ENCODE results near the gene DGKB. TPM values are rescaled to one million over a fixed set of nuclear protein-coding genes. Genes with fewer than 3 reads are reported as not detected.

DGKB gene
- polyA plus RNA-seq, 1 of the 3 experiments (the other 2 are of a cell fraction): 2.1 TPM

- DNase-seq: no peak
- POLR2A ChIA-PET: no interaction called here
- Histone ChIP-seq H4K20me1 (ENCODE audit: insufficient read depth) (no peaks in the 10 kb centered on the region), H3K27me3 (ENCODE audit: insufficient read depth) (no peaks in the 10 kb centered on the region), H3K36me3 (replicated peaks in 1 of 2; ENCODE audit: control insufficient read depth in 1 of 2, insufficient read depth in 2 of 2, low read length in 1 of 2) (no peaks in the 10 kb centered on the region), H3F3A (replicated peaks; ENCODE audit: insufficient read depth) (no peaks in the 10 kb centered on the region), H2AFZ (ENCODE audit: low read depth) (no peak overlapping the region), H3K9ac (no peak overlapping the region), H3K79me2 (ENCODE audit: insufficient read depth) (no peaks in the 10 kb centered on the region), H3K9me2 (no peaks in the 10 kb centered on the region; the same call in 1 of the 2 replicates), H3K4me3 (ENCODE audit: low read depth in 2 of 2, low read length in 1 of 2) (no peak overlapping the region), H3K27ac (ENCODE audit: low read depth in 2 of 2, low read length in 1 of 2) (no peak overlapping the region), H3K4me1 (ENCODE audit: control insufficient read depth in 1 of 2, insufficient read depth in 2 of 2, low read depth in 1 of 2, low read length in 1 of 2) (no peaks in the 10 kb centered on the region), H3K4me2 (no peak overlapping the region), H3K9me3 (no peaks in the 10 kb centered on the region)
- TF ChIP-seq GABPA (IDR thresholded peaks at IDR 0.05; ENCODE audit: low read depth): no peak
- TF ChIP-seq, protein P1, sequence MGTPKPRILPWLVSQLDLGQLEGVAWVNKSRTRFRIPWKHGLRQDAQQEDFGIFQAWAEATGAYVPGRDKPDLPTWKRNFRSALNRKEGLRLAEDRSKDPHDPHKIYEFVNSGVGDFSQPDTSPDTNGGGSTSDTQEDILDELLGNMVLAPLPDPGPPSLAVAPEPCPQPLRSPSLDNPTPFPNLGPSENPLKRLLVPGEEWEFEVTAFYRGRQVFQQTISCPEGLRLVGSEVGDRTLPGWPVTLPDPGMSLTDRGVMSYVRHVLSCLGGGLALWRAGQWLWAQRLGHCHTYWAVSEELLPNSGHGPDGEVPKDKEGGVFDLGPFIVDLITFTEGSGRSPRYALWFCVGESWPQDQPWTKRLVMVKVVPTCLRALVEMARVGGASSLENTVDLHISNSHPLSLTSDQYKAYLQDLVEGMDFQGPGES (IDR thresholded peaks at IDR 0.05; ENCODE audit: low read depth, low read length): no peak
- TF ChIP-seq RAD21 (IDR thresholded peaks at IDR 0.05; ENCODE audit: low read length): no peak
- 66% methylated on average over 2 of the region's 2 CpGs for WGBS (ENCODE audit: low lambda C conversion rate)
- CTCF ChIA-PET: interaction anchor here (0.7 to 1.2 kb wide), 2 partner anchors 11 kb away, joined by 3 read pairs; no protein-coding TSS in a partner anchor
Observed at GRCh38 chr7:14394786-14395185, 507.8 kb downstream of the DGKB start.

DNA sequence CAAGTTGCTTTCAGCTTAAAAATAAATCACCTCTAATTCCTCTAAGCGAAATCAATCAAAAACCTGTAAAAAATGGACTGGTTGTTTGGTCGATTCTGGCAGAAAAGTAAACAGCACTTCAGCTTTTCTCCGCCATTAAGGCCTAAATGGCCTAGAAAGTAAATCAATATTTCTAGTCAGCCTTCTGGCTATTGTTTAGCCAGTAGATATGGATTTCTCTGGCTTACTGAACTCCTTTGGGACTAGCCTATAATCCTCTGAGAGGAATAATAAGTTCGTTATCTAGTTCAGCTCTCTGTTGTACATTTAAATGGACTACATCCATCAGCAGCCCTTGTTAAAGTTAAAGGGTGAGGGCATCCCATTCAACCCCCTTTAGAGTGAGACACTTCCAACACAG is 513.0 kb downstream of the DGKB start:
- no peak overlapping the region for H3K4me2 ChIP-seq
- TF ChIP-seq SMC3 (IDR thresholded peaks at IDR 0.05; ENCODE audit: low read depth, low read length) (no peak), TAF1 (IDR thresholded peaks at IDR 0.05; ENCODE audit: borderline replicate concordance, low read depth, low read length) (no peak), RFX5 (IDR thresholded peaks at IDR 0.05; ENCODE audit: low read length) (no peak), REST (IDR thresholded peaks at IDR 0.05; ENCODE audit: low read depth, low read length) (no peak)
- H3K9me3 ChIP-seq: no peaks in the 10 kb centered on the region
- no peaks in the 10 kb centered on the region for H3K4me1 ChIP-seq (ENCODE audit: control insufficient read depth in 1 of 2, insufficient read depth in 2 of 2, low read depth in 1 of 2, low read length in 1 of 2)
- H3K27ac ChIP-seq (ENCODE audit: low read depth in 2 of 2, low read length in 1 of 2): no peak overlapping the region
- no peaks in the 10 kb centered on the region for H4K20me1 ChIP-seq (ENCODE audit: insufficient read depth)
- ChIA-PET CTCF (interaction anchor here (1.0 kb wide), 1 partner anchor 13 kb away, joined by 3 read pairs; no protein-coding TSS in a partner anchor), POLR2A (no interaction called here)
- no peak overlapping the region for H2AFZ ChIP-seq (ENCODE audit: low read depth)
- H3K4me3 ChIP-seq (ENCODE audit: low read depth in 2 of 2, low read length in 1 of 2): no peak overlapping the region
- H3K9ac ChIP-seq: no peak overlapping the region
- no peaks in the 10 kb centered on the region for H3K27me3 ChIP-seq (ENCODE audit: insufficient read depth)
- 68% methylated on average over 4 of the region's 4 CpGs for WGBS (ENCODE audit: low lambda C conversion rate)
- no peak for DNase-seq
- no peaks in the 10 kb centered on the region for H3K36me3 ChIP-seq (replicated peaks in 1 of 2; ENCODE audit: control insufficient read depth in 1 of 2, insufficient read depth in 2 of 2, low read length in 1 of 2)
- no peaks in the 10 kb centered on the region for H3K9me2 ChIP-seq
- H3K79me2 ChIP-seq (ENCODE audit: insufficient read depth): no peaks in the 10 kb centered on the region
- H3F3A ChIP-seq (replicated peaks; ENCODE audit: insufficient read depth): no peaks in the 10 kb centered on the region

All from SK-N-SH (cell line).